T-helper 17 cell (primary cell): ENCODE data around the gene PAPOLB. TPM values are rescaled to one million over a fixed set of nuclear protein-coding genes. Genes with fewer than 3 reads are reported as not detected.

Experiments
- ATAC-seq: fragments of 150-1000 bp; cut with Tn5 transposase; 2 replicates; pipeline ENCODE4 v1.10.0; 2021; ENCODE audit warnings: mild to moderate bottlenecking, moderate library complexity
- DNase-seq, 3 donors: peaks; one replicate each; pipeline versions ENCODE4 v3.0.0 to v3.0.0-alpha.2; 2020 to 2021
- H3K9me3 ChIP-seq: one replicate; pipeline ENCODE4 v1.7.0; 2013; ENCODE audit warnings: low read length, mild to moderate bottlenecking; ENCODE audit not compliant: control insufficient read depth, poor library complexity, severe bottlenecking
- H3K27ac Mint-ChIP-seq: one replicate; pipeline ENCODE4 v1.8.0; 2022; ENCODE audit warnings: mild to moderate bottlenecking, moderate library complexity, mixed read lengths
- H3K27me3 Mint-ChIP-seq: one replicate; pipeline ENCODE4 v1.8.0; 2022; ENCODE audit warnings: mixed read lengths
- H3K36me3 Mint-ChIP-seq: one replicate; pipeline ENCODE4 v1.8.0; 2022; ENCODE audit warnings: low read depth, mixed read lengths
- H3K4me1 Mint-ChIP-seq: one replicate; pipeline ENCODE4 v1.8.0; 2022; ENCODE audit warnings: mild to moderate bottlenecking, mixed read lengths
- H3K4me3 Mint-ChIP-seq: one replicate; pipeline ENCODE4 v1.8.0; 2022; ENCODE audit warnings: mild to moderate bottlenecking, moderate library complexity, mixed read lengths
- total RNA-seq, 4 donors: library from RNA in 2 of 4; stranded (reverse) in 2 of 4; gene quantifications; one replicate each; pipeline ENCODE4 v1.2.3 and lab custom pipeline; 2022 to 2026

PAPOLB gene
- total RNA-seq, 2 donors from 2014 or later: not detected

- H3K4me1 Mint-ChIP-seq: peaks cover 8% of the 10 kb centered on the region
Measured at GRCh38 chr7:4884164-4884563, 22.3 kb upstream of the PAPOLB start.

GRCh38 chr7:4883372-4884144, 21.7 kb upstream of the PAPOLB start, which contains the start of gene RADIL:
Gene RADIL, minus strand, starts transcription at chr7:4883716. Its CDS starts 5,577 bp downstream, at chr7:4878139.
- no peaks in the 10 kb centered on the region for H3K9me3 ChIP-seq
- ATAC-seq (peak; percentile 97), DNase-seq (peak; percentile 71 to 75 (median 71))
- H3K27me3 Mint-ChIP-seq: peaks cover 52% of the 10 kb centered on the region
- peak within 1 kb of the TSS; percentile 81 for H3K4me3 Mint-ChIP-seq
- no peak within 1 kb of the TSS for H3K27ac Mint-ChIP-seq
- peaks cover 5% of the 10 kb centered on the region for H3K36me3 Mint-ChIP-seq
- H3K4me1 Mint-ChIP-seq: peaks cover 8% of the 10 kb centered on the region

More at GRCh38 chr7:4884164-4884563, 22.3 kb upstream of the PAPOLB start:
- peaks cover 7% of the 10 kb centered on the region for H3K36me3 Mint-ChIP-seq
- no peak overlapping the region for H3K27ac Mint-ChIP-seq
- H3K9me3 ChIP-seq: no peaks in the 10 kb centered on the region
- H3K4me3 Mint-ChIP-seq: peak overlapping the region; percentile 36
- DNase-seq (no peak), ATAC-seq (no peak)
- H3K27me3 Mint-ChIP-seq: peaks cover 50% of the 10 kb centered on the region

- no peaks in the 10 kb centered on the region for H3K9me3 ChIP-seq
- Mint-ChIP-seq H3K27me3 (peaks cover 56% of the 10 kb centered on the region), H3K4me1 (peaks cover 8% of the 10 kb centered on the region), H3K27ac (no peak overlapping the region), H3K36me3 (peaks cover 5% of the 10 kb centered on the region), H3K4me3 (peak overlapping the region; percentile 81)
- ATAC-seq (no peak), DNase-seq (no peak)
Measured at GRCh38 chr7:4883033-4883371, 21.2 kb upstream of the PAPOLB start.

GRCh38 chr7:4882169-4883032, 20.6 kb upstream of the PAPOLB start:
- DNase-seq (no peak), ATAC-seq (no peak)
- H3K9me3 ChIP-seq: no peaks in the 10 kb centered on the region
- H3K27ac Mint-ChIP-seq: no peak overlapping the region
- peaks cover 2% of the 10 kb centered on the region for H3K36me3 Mint-ChIP-seq
- peaks cover 6% of the 10 kb centered on the region for H3K4me1 Mint-ChIP-seq
- peaks cover 59% of the 10 kb centered on the region for H3K27me3 Mint-ChIP-seq
- H3K4me3 Mint-ChIP-seq: peak overlapping the region; percentile 81

- DNase-seq: no peak
- peaks cover 55% of the 10 kb centered on the region for H3K27me3 Mint-ChIP-seq
- peaks cover 6% of the 10 kb centered on the region for H3K4me1 Mint-ChIP-seq
- peaks cover 2% of the 10 kb centered on the region for H3K36me3 Mint-ChIP-seq
- ATAC-seq: no peak
- H3K27ac Mint-ChIP-seq: no peak overlapping the region
- no peak overlapping the region for H3K4me3 Mint-ChIP-seq
- no peaks in the 10 kb centered on the region for H3K9me3 ChIP-seq
Measured at GRCh38 chr7:4880218-4880617, 18.4 kb upstream of the PAPOLB start.

GRCh38 chr7:4879396-4880081, 17.7 kb upstream of the PAPOLB start:
- Mint-ChIP-seq H3K36me3 (peaks cover 2% of the 10 kb centered on the region), H3K4me3 (no peak overlapping the region), H3K27me3 (peaks cover 54% of the 10 kb centered on the region), H3K4me1 (peaks cover 6% of the 10 kb centered on the region), H3K27ac (no peak overlapping the region)
- no peak for DNase-seq
- no peaks in the 10 kb centered on the region for H3K9me3 ChIP-seq
- ATAC-seq: no peak

GRCh38 chr7:4878336-4879335, 16.8 kb upstream of the PAPOLB start:
- Mint-ChIP-seq H3K36me3 (peaks cover 2% of the 10 kb centered on the region), H3K27me3 (peaks cover 60% of the 10 kb centered on the region), H3K4me3 (no peak overlapping the region), H3K27ac (no peak overlapping the region), H3K4me1 (peaks cover 6% of the 10 kb centered on the region)
- DNase-seq (no peak), ATAC-seq (no peak)
- H3K9me3 ChIP-seq: no peaks in the 10 kb centered on the region

GRCh38 chr7:4876586-4876985, 14.8 kb upstream of the PAPOLB start:
- H3K36me3 Mint-ChIP-seq: peaks cover 2% of the 10 kb centered on the region

GRCh38 chr7:4875391-4875790, 13.6 kb upstream of the PAPOLB start:
- H3K4me3 Mint-ChIP-seq: no peak overlapping the region
- DNase-seq: no peak
- no peaks in the 10 kb centered on the region for H3K9me3 ChIP-seq
- H3K4me1 Mint-ChIP-seq: peaks cover 3% of the 10 kb centered on the region
- H3K27me3 Mint-ChIP-seq: peaks cover 77% of the 10 kb centered on the region
- ATAC-seq: no peak
- no peaks in the 10 kb centered on the region for H3K36me3 Mint-ChIP-seq
- H3K27ac Mint-ChIP-seq: no peak overlapping the region

More at GRCh38 chr7:4876586-4876985, 14.8 kb upstream of the PAPOLB start:
- DNase-seq (no peak), ATAC-seq (no peak)
- Mint-ChIP-seq H3K4me3 (no peak overlapping the region), H3K27me3 (peaks cover 69% of the 10 kb centered on the region), H3K4me1 (no peaks in the 10 kb centered on the region), H3K27ac (peak overlapping the region; percentile 39)
- no peaks in the 10 kb centered on the region for H3K9me3 ChIP-seq

- H3K27me3 Mint-ChIP-seq: peaks cover 68% of the 10 kb centered on the region
- H3K36me3 Mint-ChIP-seq: no peaks in the 10 kb centered on the region
- no peak overlapping the region for H3K4me3 Mint-ChIP-seq
- H3K4me1 Mint-ChIP-seq: peaks cover 3% of the 10 kb centered on the region
- H3K9me3 ChIP-seq: no peaks in the 10 kb centered on the region
- H3K27ac Mint-ChIP-seq: no peak overlapping the region
- DNase-seq: no peak
- no peak for ATAC-seq
Measured at GRCh38 chr7:4873071-4873944, 11.5 kb upstream of the PAPOLB start.

GRCh38 chr7:4871930-4872675, 10.3 kb upstream of the PAPOLB start:
- H3K27ac Mint-ChIP-seq: no peak overlapping the region
- no peaks in the 10 kb centered on the region for H3K9me3 ChIP-seq
- no peaks in the 10 kb centered on the region for H3K36me3 Mint-ChIP-seq
- DNase-seq (no peak), ATAC-seq (no peak)
- H3K27me3 Mint-ChIP-seq: peaks cover 55% of the 10 kb centered on the region
- H3K4me3 Mint-ChIP-seq: no peak overlapping the region
- peaks cover 3% of the 10 kb centered on the region for H3K4me1 Mint-ChIP-seq
